Parathyroid adenoma (tissue), 2 donors: ENCODE data around the gene GRIA1.

Source experiments
- H2AFZ ChIP-seq: fragments of 300-600 bp; sonication (generic); one replicate; pipeline ENCODE4 v1.7.0; 2017; ENCODE audit warnings: antibody characterized with exemption, mild to moderate bottlenecking
- H3K27ac ChIP-seq: fragments of 300-600 bp; sonication (generic); one replicate; pipeline ENCODE4 v1.7.0; 2017
- H3K27me3 ChIP-seq: fragments of 300-600 bp; sonication (generic); one replicate; pipeline ENCODE4 v1.7.0; 2017; ENCODE audit warnings: low read length; ENCODE audit not compliant: control insufficient read depth, insufficient read depth
- H3K36me3 ChIP-seq: fragments of 300-600 bp; sonication (generic); one replicate; pipeline ENCODE4 v1.7.0; 2017; ENCODE audit warnings: low read length; ENCODE audit not compliant: control insufficient read depth, insufficient read depth
- H3K4me1 ChIP-seq: fragments of 300-600 bp; sonication (generic); one replicate; pipeline ENCODE4 v1.7.0; 2017; ENCODE audit warnings: control low read depth
- H3K4me2 ChIP-seq: fragments of 300-600 bp; sonication (generic); one replicate; pipeline ENCODE4 v1.7.0; 2017; ENCODE audit warnings: low read length
- H3K4me3 ChIP-seq: fragments of 300-600 bp; sonication (generic); one replicate; pipeline ENCODE4 v1.7.0; 2017; ENCODE audit warnings: low read depth, low read length
- H3K79me2 ChIP-seq: fragments of 300-600 bp; sonication (generic); one replicate; pipeline ENCODE4 v1.7.0; 2017; ENCODE audit warnings: control low read depth
- H3K9ac ChIP-seq: fragments of 300-600 bp; sonication (generic); one replicate; pipeline ENCODE4 v1.7.0; 2017; ENCODE audit warnings: mild to moderate bottlenecking
- H3K9me3 ChIP-seq: fragments of 300-600 bp; sonication (generic); one replicate; pipeline ENCODE4 v1.7.0; 2017; ENCODE audit warnings: low read length; ENCODE audit not compliant: control insufficient read depth
- CTCF ChIP-seq: fragments of 300-600 bp; sonication (generic); IDR thresholded peaks from one replicate; pipeline ENCODE4 v1.7.0; 2017; ENCODE audit warnings: antibody characterized with exemption, mild to moderate bottlenecking
- donor health status: primary hyperparathyroidism.

The GRIA1 gene

GRCh38 chr5:153676821-153677220 lies 186.4 kb downstream of the GRIA1 start:
- H3K4me3 ChIP-seq: no peak overlapping the region
- H2AFZ ChIP-seq: no peak overlapping the region
- no peak overlapping the region for H3K4me2 ChIP-seq
- TF ChIP-seq CTCF: no peak
- no peak overlapping the region for H3K9ac ChIP-seq
- no peak overlapping the region for H3K27ac ChIP-seq
- H3K4me1 ChIP-seq: no peaks in the 10 kb centered on the region
- no peaks in the 10 kb centered on the region for H3K9me3 ChIP-seq
- H3K36me3 ChIP-seq: no peaks in the 10 kb centered on the region
- no peaks in the 10 kb centered on the region for H3K79me2 ChIP-seq
- no peaks in the 10 kb centered on the region for H3K27me3 ChIP-seq

GRCh38 chr5:153678617-153679329 lies 188.3 kb downstream of the GRIA1 start:
- Histone ChIP-seq H3K79me2 (no peaks in the 10 kb centered on the region), H3K9ac (no peak overlapping the region), H3K36me3 (no peaks in the 10 kb centered on the region), H2AFZ (no peak overlapping the region), H3K27ac (no peak overlapping the region), H3K27me3 (no peaks in the 10 kb centered on the region), H3K9me3 (no peaks in the 10 kb centered on the region), H3K4me3 (no peak overlapping the region), H3K4me2 (no peak overlapping the region), H3K4me1 (no peaks in the 10 kb centered on the region)
- TF ChIP-seq CTCF: no peak

GRCh38 chr5:153690236-153690635 lies 199.8 kb downstream of the GRIA1 start:
- Histone ChIP-seq H3K36me3 (no peaks in the 10 kb centered on the region), H3K9ac (no peak overlapping the region), H3K79me2 (no peaks in the 10 kb centered on the region), H3K9me3 (no peaks in the 10 kb centered on the region), H3K27me3 (no peaks in the 10 kb centered on the region), H3K27ac (no peak overlapping the region), H3K4me3 (no peak overlapping the region), H3K4me1 (no peaks in the 10 kb centered on the region), H2AFZ (no peak overlapping the region), H3K4me2 (no peak overlapping the region)
- no peak for TF ChIP-seq CTCF

GRCh38 chr5:153696256-153696655 lies 205.8 kb downstream of the GRIA1 start:
- no peak for TF ChIP-seq CTCF
- Histone ChIP-seq H3K79me2 (no peaks in the 10 kb centered on the region), H3K9ac (no peak overlapping the region), H3K4me3 (no peak overlapping the region), H3K27me3 (no peaks in the 10 kb centered on the region), H3K4me2 (no peak overlapping the region), H3K27ac (no peak overlapping the region), H3K36me3 (no peaks in the 10 kb centered on the region), H3K9me3 (no peaks in the 10 kb centered on the region), H3K4me1 (no peaks in the 10 kb centered on the region), H2AFZ (no peak overlapping the region)

- Histone ChIP-seq H3K4me3 (no peak overlapping the region), H3K27me3 (no peaks in the 10 kb centered on the region), H3K36me3 (no peaks in the 10 kb centered on the region), H3K4me1 (no peaks in the 10 kb centered on the region), H3K9ac (no peak overlapping the region), H3K79me2 (no peaks in the 10 kb centered on the region), H3K9me3 (no peaks in the 10 kb centered on the region), H2AFZ (no peak overlapping the region), H3K4me2 (no peak overlapping the region), H3K27ac (no peak overlapping the region)
- TF ChIP-seq CTCF: no peak
Measured at GRCh38 chr5:153699035-153699434, 208.6 kb downstream of the GRIA1 start.
